ENCODE results near the gene AKIRIN1. TPM values are rescaled to one million over a fixed set of nuclear protein-coding genes. Genes with fewer than 3 reads are reported as not detected.

Gene AKIRIN1
- total and polyA plus RNA-seq, 8 donors = 43.4 to 79.5 (median 67.2) TPM

DNA sequence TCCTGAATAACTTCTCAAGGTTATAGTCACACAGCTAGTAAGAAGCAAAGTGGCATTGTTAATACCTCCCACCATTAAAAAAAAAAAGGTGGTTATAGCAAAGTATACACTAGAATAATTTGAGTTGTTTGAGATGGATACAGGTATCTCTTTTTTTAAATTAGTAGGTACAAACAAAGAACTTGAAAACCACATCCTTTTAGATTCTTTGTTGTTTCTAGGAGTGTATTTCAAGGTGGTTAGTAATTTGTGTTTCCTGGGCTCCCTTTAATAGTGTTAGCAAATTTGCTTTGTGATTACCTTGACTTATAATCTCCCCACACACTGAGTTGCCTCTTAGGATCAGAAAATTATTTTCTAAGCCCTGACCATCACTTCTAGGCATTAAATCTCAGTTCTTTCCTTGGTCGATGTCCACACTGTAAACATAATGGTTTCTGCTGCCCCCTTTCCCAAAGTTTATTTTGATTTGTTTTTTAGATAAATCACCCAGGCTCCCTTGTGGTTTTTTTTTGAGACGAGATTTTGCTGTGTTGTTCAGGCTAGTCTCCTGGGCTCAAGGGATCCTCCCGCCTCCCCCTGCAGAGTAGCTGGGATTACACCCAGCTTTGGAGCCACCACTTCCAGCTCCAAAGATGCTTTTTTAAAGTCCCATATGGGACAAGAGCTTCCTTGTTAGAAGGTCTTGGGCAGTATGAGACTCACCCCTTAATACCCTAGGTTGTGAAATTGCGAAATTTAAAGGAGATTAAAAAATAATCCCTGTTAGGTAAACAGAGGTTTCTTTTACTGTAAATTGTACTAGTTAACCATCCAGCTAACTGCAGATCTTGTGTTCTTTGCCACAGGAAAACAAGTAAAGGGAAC lies 6.2 kb downstream of the AKIRIN1 start:
- TF ChIP-seq, protein P1, sequence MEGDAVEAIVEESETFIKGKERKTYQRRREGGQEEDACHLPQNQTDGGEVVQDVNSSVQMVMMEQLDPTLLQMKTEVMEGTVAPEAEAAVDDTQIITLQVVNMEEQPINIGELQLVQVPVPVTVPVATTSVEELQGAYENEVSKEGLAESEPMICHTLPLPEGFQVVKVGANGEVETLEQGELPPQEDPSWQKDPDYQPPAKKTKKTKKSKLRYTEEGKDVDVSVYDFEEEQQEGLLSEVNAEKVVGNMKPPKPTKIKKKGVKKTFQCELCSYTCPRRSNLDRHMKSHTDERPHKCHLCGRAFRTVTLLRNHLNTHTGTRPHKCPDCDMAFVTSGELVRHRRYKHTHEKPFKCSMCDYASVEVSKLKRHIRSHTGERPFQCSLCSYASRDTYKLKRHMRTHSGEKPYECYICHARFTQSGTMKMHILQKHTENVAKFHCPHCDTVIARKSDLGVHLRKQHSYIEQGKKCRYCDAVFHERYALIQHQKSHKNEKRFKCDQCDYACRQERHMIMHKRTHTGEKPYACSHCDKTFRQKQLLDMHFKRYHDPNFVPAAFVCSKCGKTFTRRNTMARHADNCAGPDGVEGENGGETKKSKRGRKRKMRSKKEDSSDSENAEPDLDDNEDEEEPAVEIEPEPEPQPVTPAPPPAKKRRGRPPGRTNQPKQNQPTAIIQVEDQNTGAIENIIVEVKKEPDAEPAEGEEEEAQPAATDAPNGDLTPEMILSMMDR (IDR thresholded peaks at IDR 0.05) = no peak
- DNase-seq = no peak
- Histone ChIP-seq H3K27ac (peak overlapping the region in 1 of 2 donors; percentile 18), H3K27me3 (no peaks in the 10 kb centered on the region), H3K36me3 (peaks cover 0 to 77% of the 10 kb centered on the region in 2 donors), H3K4me3 (no peak overlapping the region), H3K9me3 (no peaks in the 10 kb centered on the region), H3K4me1 (peaks cover 7 to 49% of the 10 kb centered on the region in 2 donors)
- no peak for ATAC-seq
- intact Hi-C loops (cut with DNase I) = no loop called here

DNA sequence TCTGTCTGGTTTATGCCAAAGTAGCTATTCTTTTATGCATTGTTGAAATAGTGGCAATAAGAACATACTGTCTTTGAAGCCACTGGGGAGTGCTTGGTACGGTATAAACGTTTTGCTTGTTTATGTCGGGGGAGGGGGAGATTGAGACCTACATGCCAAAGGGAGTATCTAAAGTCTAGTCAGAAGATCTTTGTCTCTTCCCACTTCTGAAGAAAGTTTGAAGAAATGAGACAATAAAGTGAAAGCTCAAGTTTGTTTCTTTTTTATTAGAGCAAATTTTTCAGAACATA lies 6.8 kb downstream of the AKIRIN1 start:
- H3K9me3 ChIP-seq = no peaks in the 10 kb centered on the region
- peaks cover 0 to 83% of the 10 kb centered on the region in 2 donors for H3K36me3 ChIP-seq
- intact Hi-C loops (cut with DNase I) = no loop called here
- TF ChIP-seq, protein P1 (IDR thresholded peaks at IDR 0.05) = no peak
- no peaks in the 10 kb centered on the region for H3K27me3 ChIP-seq
- DNase-seq = no peak
- no peak for ATAC-seq
- H3K4me1 ChIP-seq = peaks cover 2 to 43% of the 10 kb centered on the region in 2 donors
- peak overlapping the region in 1 of 2 donors; percentile 18 for H3K27ac ChIP-seq
- no peak overlapping the region for H3K4me3 ChIP-seq

DNA sequence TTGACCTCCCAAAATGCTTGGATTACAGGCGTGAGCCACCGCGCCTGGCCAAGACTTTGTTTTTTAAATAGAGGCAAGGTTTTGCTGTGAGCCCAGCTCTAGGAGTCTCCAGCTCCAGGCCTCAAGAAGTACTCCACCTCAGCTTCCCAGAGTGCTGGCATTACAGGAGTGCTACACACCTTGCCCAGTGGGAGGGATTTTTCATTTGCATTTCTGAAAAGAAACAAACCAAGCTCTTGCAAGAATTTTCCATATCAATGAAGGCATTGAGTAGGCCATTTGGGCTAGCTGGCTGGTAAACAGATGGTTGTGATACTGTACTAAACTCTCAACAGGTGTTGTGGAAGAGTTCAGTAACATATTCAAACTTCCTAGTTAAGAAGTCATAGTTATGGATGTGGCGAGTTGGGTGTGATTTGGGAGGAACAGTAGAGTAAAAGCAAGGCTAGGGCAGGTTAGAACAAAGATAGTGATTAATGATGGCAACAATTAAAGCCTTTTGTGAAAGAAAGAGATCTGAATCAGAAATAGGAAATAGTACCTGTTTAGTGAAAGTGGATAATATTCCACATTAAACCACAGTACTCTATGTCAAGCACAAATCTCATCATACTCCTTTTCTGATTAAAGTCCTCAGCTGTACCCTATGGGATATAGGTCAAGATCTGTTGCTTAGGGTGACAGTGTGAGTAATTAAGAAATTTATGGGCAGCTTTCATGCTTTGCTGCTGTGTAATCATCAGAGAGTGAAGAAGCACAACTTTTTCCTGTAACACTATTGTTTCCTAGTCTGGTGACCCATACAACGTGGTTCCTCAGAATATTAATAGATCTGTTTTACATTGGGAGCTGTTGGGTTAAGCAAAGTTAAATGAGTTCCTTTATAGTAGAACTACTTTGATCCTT lies 10.7 kb downstream of the AKIRIN1 start:
- ATAC-seq = no peak

DNA sequence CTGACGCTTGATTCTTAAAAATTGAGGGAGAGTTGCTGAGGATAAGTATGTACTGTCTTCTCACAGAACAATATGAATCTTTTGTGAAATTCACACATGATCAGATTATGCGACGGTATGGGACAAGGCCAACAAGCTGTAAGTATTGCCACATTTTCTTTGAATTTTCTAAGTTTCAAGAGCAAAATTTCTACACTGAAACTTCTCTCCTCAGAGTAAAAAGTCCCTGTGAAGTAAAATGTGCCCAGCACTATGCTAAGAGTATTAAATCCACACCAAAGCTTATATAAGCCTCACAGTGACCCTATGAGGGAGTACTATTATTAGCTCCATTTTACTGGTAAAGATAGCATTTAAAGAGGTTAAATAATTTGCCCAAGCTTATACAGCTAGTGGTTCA lies 12.2 kb downstream of the AKIRIN1 start:
- no peaks in the 10 kb centered on the region for H3K27me3 ChIP-seq
- no peaks in the 10 kb centered on the region for H3K4me1 ChIP-seq
- DNase-seq (no peak), ATAC-seq (no peak)
- no peaks in the 10 kb centered on the region for H3K9me3 ChIP-seq
- TF ChIP-seq, protein P1 (IDR thresholded peaks at IDR 0.05) = no peak
- H3K4me3 ChIP-seq = no peak overlapping the region
- H3K36me3 ChIP-seq = peaks cover 0 to 100% of the 10 kb centered on the region in 2 donors
- intact Hi-C loops (cut with DNase I) = no loop called here
- no peak overlapping the region for H3K27ac ChIP-seq

More for the DNA sequence above, 10.7 kb downstream of the AKIRIN1 start:
- Histone ChIP-seq H3K9me3 (no peaks in the 10 kb centered on the region), H3K27me3 (no peaks in the 10 kb centered on the region), H3K4me1 (peaks cover 0 to 13% of the 10 kb centered on the region in 2 donors), H3K4me3 (no peak overlapping the region), H3K27ac (no peak overlapping the region), H3K36me3 (peaks cover 0 to 89% of the 10 kb centered on the region in 2 donors)
- TF ChIP-seq, protein P1 (IDR thresholded peaks at IDR 0.05) = no peak
- DNase-seq = no peak
- intact Hi-C loops (cut with DNase I) = no loop called here

DNA sequence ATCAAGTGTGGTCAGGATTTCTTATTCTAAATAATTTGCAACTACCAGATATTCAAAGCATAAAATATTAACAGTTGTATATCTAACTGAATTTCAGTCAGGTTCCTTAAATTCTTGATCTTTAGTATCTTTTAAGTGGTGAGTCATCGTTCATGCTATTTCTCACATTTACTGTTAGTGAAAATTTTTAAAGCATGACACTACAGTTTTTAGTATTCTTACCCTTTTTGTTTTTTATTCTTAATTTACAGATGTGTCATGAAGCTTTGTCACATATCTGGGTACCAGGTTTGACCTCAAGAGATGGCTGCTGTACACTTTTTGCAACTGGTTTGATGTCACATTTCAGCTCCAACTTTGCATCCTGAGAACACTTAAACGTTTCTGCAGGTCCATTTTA lies 12.7 kb downstream of the AKIRIN1 start:
- no peak for DNase-seq
- Histone ChIP-seq H3K27me3 (no peaks in the 10 kb centered on the region), H3K27ac (no peak overlapping the region), H3K4me3 (no peak overlapping the region), H3K4me1 (no peaks in the 10 kb centered on the region), H3K36me3 (peaks cover 0 to 100% of the 10 kb centered on the region in 2 donors), H3K9me3 (no peaks in the 10 kb centered on the region)
- ATAC-seq = no peak
- TF ChIP-seq, protein P1 (IDR thresholded peaks at IDR 0.05) = no peak
- intact Hi-C loops (cut with DNase I) = no loop called here
